Left lung (tissue), 10 donors: ENCODE data around the gene MIPEP. TPM values are rescaled to one million over a fixed set of nuclear protein-coding genes. Genes with fewer than 3 reads are reported as not detected.

Source experiments
- ATAC-seq: fragments of 200-7000 bp; cut with Tn5 transposase; one replicate; pipeline ENCODE4 v1.9.1; 2020; ENCODE audit warnings: moderate library complexity
- DNase-seq, 4 donors: peaks; one replicate each; pipeline ENCODE4 v3.0.0-alpha.2; 2013 to 2020
- H3K27ac ChIP-seq, 2 donors: fragments of 200-600 bp; sonication (generic) in 1 of 2; one replicate each; pipeline versions ENCODE4 v1.5.0 to v1.8.0; 2020 to 2021
- H3K27me3 ChIP-seq, 2 donors: fragments of 200-600 bp; sonication (generic) in 1 of 2; one replicate each; pipeline versions ENCODE4 v1.5.0 to v1.8.0; 2020 to 2021
- H3K36me3 ChIP-seq, 2 donors: fragments of 200-600 bp; sonication (generic) in 1 of 2; one replicate each; pipeline versions ENCODE4 v1.5.0 to v1.8.0; 2020 to 2021
- H3K4me1 ChIP-seq, 2 donors: fragments of 200-600 bp; one replicate each; pipeline ENCODE4 v1.8.0; 2021
- H3K4me3 ChIP-seq, 2 donors: fragments of 200-600 bp; sonication (generic) in 1 of 2; one replicate each; pipeline versions ENCODE4 v1.5.0 to v1.8.0; 2020 to 2021; ENCODE audit warnings: mild to moderate bottlenecking in 1 of 2
- H3K9me3 ChIP-seq, 2 donors: fragments of 200-600 bp; sonication (generic) in 1 of 2; one replicate each; pipeline versions ENCODE4 v1.5.0 to v1.8.0; 2020 to 2021
- intact Hi-C, 2 donors: fragments of 100-400 bp; cut with DNase I; formaldehyde crosslinking; loops; one replicate each; pipeline versions ENCODE4 v1.11.2 to v1.14.2; 2022
- polyA plus RNA-seq, 6 donors: library from polyadenylated mRNA; unstranded; fragments of 120-200 nt; gene quantifications; one replicate each; pipeline ENCODE4 v1.2.1, GENCODE V29; 2013; ENCODE audit not compliant: insufficient read length in 6 of 6
- total RNA-seq, 2 donors: library from RNA; stranded (reverse); fragmentation: NEBNext Ultra II Directional; extraction: Animal tissue kit (Norgen Biotek cat#: 25700); gene quantifications; one replicate each; pipeline ENCODE4 v1.2.1, GENCODE V29; 2021
- TF ChIP-seq, protein P1 (sequence below), 2 donors: fragments of 200-600 bp; sonication (generic) in 1 of 2; IDR thresholded peaks; one replicate each; pipeline versions ENCODE4 v1.5.0 to v1.8.0; 2021; ENCODE audit warnings: antibody characterized with exemption in 2 of 2
- donor health status: DM: no; HTN: yes; CAD: no.
- donor health status: DM: no; HTN: no; CAD: no.

The MIPEP gene
- total and polyA plus RNA-seq, 8 donors = 15.6 to 26.2 (median 17.4) TPM

- no peak for DNase-seq
- Histone ChIP-seq H3K27me3 (no peaks in the 10 kb centered on the region), H3K4me3 (no peak overlapping the region), H3K36me3 (no peaks in the 10 kb centered on the region), H3K27ac (no peak overlapping the region), H3K4me1 (peaks cover 5 to 19% of the 10 kb centered on the region in 2 donors), H3K9me3 (no peaks in the 10 kb centered on the region)
- intact Hi-C loops = no loop called here
- TF ChIP-seq, protein P1, sequence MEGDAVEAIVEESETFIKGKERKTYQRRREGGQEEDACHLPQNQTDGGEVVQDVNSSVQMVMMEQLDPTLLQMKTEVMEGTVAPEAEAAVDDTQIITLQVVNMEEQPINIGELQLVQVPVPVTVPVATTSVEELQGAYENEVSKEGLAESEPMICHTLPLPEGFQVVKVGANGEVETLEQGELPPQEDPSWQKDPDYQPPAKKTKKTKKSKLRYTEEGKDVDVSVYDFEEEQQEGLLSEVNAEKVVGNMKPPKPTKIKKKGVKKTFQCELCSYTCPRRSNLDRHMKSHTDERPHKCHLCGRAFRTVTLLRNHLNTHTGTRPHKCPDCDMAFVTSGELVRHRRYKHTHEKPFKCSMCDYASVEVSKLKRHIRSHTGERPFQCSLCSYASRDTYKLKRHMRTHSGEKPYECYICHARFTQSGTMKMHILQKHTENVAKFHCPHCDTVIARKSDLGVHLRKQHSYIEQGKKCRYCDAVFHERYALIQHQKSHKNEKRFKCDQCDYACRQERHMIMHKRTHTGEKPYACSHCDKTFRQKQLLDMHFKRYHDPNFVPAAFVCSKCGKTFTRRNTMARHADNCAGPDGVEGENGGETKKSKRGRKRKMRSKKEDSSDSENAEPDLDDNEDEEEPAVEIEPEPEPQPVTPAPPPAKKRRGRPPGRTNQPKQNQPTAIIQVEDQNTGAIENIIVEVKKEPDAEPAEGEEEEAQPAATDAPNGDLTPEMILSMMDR (IDR thresholded peaks at IDR 0.05) = no peak
- ATAC-seq = peak; percentile 6
These were observed 22.7 kb downstream of the MIPEP start for GRCh38 chr13:23866420-23867026.

- Histone ChIP-seq H3K27ac (no peak overlapping the region), H3K9me3 (no peaks in the 10 kb centered on the region), H3K36me3 (no peaks in the 10 kb centered on the region), H3K4me1 (peaks cover 4 to 19% of the 10 kb centered on the region in 2 donors), H3K4me3 (no peak overlapping the region), H3K27me3 (no peaks in the 10 kb centered on the region)
- intact Hi-C loops = no loop called here
- TF ChIP-seq, protein P1 (IDR thresholded peaks at IDR 0.05) = no peak
- ATAC-seq (no peak), DNase-seq (no peak)
These were observed 23.3 kb downstream of the MIPEP start for GRCh38 chr13:23865906-23866305.

- Histone ChIP-seq H3K27me3 (no peaks in the 10 kb centered on the region), H3K4me1 (peaks cover 0 to 14% of the 10 kb centered on the region in 2 donors), H3K4me3 (no peak overlapping the region), H3K27ac (no peak overlapping the region), H3K9me3 (no peaks in the 10 kb centered on the region), H3K36me3 (no peaks in the 10 kb centered on the region)
- no peak for DNase-seq
- ATAC-seq = no peak
- TF ChIP-seq, protein P1 (IDR thresholded peaks at IDR 0.05) = no peak
- intact Hi-C loops = no loop called here
These were observed 24.2 kb downstream of the MIPEP start for GRCh38 chr13:23865026-23865425.

- TF ChIP-seq, protein P1 (IDR thresholded peaks at IDR 0.05) = no peak
- H3K9me3 ChIP-seq = no peaks in the 10 kb centered on the region
- intact Hi-C loops = no loop called here
- H3K36me3 ChIP-seq = no peaks in the 10 kb centered on the region
- no peaks in the 10 kb centered on the region for H3K4me1 ChIP-seq
- H3K27ac ChIP-seq = no peak overlapping the region
- DNase-seq (no peak), ATAC-seq (no peak)
- H3K4me3 ChIP-seq = no peak overlapping the region
- no peaks in the 10 kb centered on the region for H3K27me3 ChIP-seq
These were observed 27.9 kb downstream of the MIPEP start for GRCh38 chr13:23861310-23861709.

GRCh38 chr13:23859904-23860303 is 29.3 kb downstream of the MIPEP start:
- no peak overlapping the region for H3K27ac ChIP-seq
- no peaks in the 10 kb centered on the region for H3K4me1 ChIP-seq
- no peaks in the 10 kb centered on the region for H3K9me3 ChIP-seq
- DNase-seq = no peak
- H3K36me3 ChIP-seq = no peaks in the 10 kb centered on the region
- no peaks in the 10 kb centered on the region for H3K27me3 ChIP-seq
- intact Hi-C loops = no loop called here
- TF ChIP-seq, protein P1 (IDR thresholded peaks at IDR 0.05) = no peak
- no peak for ATAC-seq
- no peak overlapping the region for H3K4me3 ChIP-seq
